ENCODE results near the gene RET.

RET gene

GRCh38 chr10:43073721-43074120, 3.1 kb upstream of the RET start:
- no peak for DNase-seq (ENCODE audit: low read depth, low spot score)
- TF ChIP-seq CTCF (IDR thresholded peaks at IDR 0.05; ENCODE audit: insufficient read depth, low read length, missing control alignments), result no peak
- CTCF ChIA-PET, result no interaction called here
- H3K4me3 ChIP-seq (ENCODE audit: low read depth, low read length), result no peak overlapping the region
- POLR2A ChIA-PET, result no interaction called here

GRCh38 chr10:43074409-43074808, 2.5 kb upstream of the RET start:
- no peak for DNase-seq (ENCODE audit: low read depth, low spot score)
- no peak overlapping the region for H3K4me3 ChIP-seq (ENCODE audit: low read depth, low read length)
- no peak for TF ChIP-seq CTCF (IDR thresholded peaks at IDR 0.05; ENCODE audit: insufficient read depth, low read length, missing control alignments)
- POLR2A ChIA-PET, result no interaction called here
- CTCF ChIA-PET, result no interaction called here

GRCh38 chr10:43074827-43075611, 1.9 kb upstream of the RET start:
- ChIA-PET CTCF (no interaction called here), POLR2A (no interaction called here)
- no peak for DNase-seq (ENCODE audit: low read depth, low spot score)
- TF ChIP-seq CTCF (IDR thresholded peaks at IDR 0.05; ENCODE audit: insufficient read depth, low read length, missing control alignments), result no peak
- no peak overlapping the region for H3K4me3 ChIP-seq (ENCODE audit: low read depth, low read length)

GRCh38 chr10:43075612-43076003, 1.3 kb upstream of the RET start:
- H3K4me3 ChIP-seq (ENCODE audit: low read depth, low read length), result no peak overlapping the region
- no peak for TF ChIP-seq CTCF (IDR thresholded peaks at IDR 0.05; ENCODE audit: insufficient read depth, low read length, missing control alignments)
- ChIA-PET POLR2A (no interaction called here), CTCF (no interaction called here)
- DNase-seq (ENCODE audit: low read depth, low spot score), result no peak

GRCh38 chr10:43076311-43076875, 476 bp upstream of the RET start:
- no peak for DNase-seq (ENCODE audit: low read depth, low spot score)
- TF ChIP-seq CTCF (IDR thresholded peaks at IDR 0.05; ENCODE audit: insufficient read depth, low read length, missing control alignments), result no peak
- POLR2A ChIA-PET, result no interaction called here
- H3K4me3 ChIP-seq (ENCODE audit: low read depth, low read length), result no peak overlapping the region
- CTCF ChIA-PET, result no interaction called here

- peak overlapping the region; percentile 8; the same call in 1 of the 2 replicates for H3K4me3 ChIP-seq (ENCODE audit: low read depth, low read length)
- no peak for TF ChIP-seq CTCF (IDR thresholded peaks at IDR 0.05; ENCODE audit: insufficient read depth, low read length, missing control alignments)
- POLR2A ChIA-PET, result no interaction called here
- DNase-seq (ENCODE audit: low read depth, low spot score), result no peak
- CTCF ChIA-PET, result interaction anchor here (1.3 to 2.8 kb wide), 2 partner anchors 207 to 212 kb away, joined by 3 to 8 read pairs; no protein-coding TSS in a partner anchor
Observed at GRCh38 chr10:43077421-43078171, 727 bp downstream of the RET start.
